HG02938 (cell line): ENCODE results near the gene TMED9.

Experiments
- ATAC-seq: cut with Tn5 transposase; IDR thresholded peaks from one replicate; pipeline ENCODE4 v1.9.1; 2021; ENCODE audit warnings: mild to moderate bottlenecking, moderate library complexity; ENCODE audit not compliant: unreplicated experiment

Gene TMED9

DNA sequence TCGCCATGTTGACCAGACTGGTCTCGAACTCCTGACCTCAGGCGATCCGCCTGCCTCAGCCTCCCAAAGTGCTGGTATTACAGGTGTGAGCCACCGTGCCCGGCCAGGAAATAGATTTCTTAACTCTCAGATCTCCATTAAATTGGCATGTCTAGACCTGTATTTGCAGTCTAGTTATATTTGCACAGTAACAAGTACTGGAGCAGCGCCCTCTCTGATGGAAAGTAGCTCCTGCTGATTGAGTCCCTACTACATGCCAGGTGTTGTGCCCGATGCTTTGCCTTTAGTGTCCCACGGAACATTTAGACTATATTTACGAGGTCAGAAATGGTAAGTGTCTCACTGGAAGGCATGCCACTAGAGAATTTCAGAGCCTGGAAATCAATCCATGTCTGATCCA, 15.8 kb upstream of the TMED9 start:
- no peak for ATAC-seq

DNA sequence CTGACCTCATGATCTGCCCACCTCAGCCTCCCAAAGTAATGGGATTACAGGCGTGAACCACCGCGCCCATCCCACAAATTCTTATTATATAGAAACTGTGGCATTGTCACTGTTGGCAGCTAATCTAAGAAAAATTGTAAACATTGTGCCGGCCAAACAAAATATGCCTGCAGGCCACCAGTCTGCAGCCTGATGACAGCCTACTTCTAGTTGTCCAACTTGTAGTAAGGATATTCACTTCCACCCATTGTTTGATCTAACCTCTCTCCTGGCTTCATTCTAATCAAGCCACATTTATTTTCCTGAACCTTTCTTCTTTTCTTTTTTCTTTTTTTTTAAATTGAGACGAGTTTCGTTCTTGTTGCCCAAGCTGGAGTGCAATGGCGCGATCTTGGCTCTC, 13.7 kb upstream of the TMED9 start:
- ATAC-seq, result no peak

DNA sequence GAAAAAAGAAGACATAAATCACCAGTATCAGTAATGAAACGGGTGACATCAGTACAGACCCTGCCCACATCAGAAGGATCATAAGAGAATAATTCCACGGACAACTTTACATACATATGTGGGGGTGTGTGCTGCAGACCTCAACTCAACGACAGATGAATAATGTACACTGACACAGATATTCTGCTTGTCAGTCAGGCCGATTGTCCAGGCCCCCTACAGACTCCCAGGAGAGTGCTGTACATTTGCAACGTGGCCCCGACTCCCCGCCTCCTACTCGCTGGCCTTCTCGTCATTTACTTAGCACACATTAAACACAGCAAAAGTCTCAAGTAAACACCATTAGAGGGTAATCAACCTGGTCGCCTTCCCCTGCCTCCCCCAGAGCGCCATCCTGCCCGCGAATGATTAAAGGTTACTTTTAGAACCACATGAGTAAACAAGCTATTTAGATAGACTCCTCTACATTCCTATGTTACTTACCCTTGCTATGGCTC, 3.5 kb upstream of the TMED9 start:
- no peak for ATAC-seq

- no peak for ATAC-seq
Measured at GRCh38 chr5:177590406-177590805, 1.6 kb upstream of the TMED9 start.

GRCh38 chr5:177591690-177592009, 353 bp upstream of the TMED9 start:
- no peak for ATAC-seq

- ATAC-seq, result no peak
Measured at GRCh38 chr5:177592905-177593304, 902 bp downstream of the TMED9 start.

- ATAC-seq, result no peak
Measured at GRCh38 chr5:177593511-177593910, 1.5 kb downstream of the TMED9 start.

DNA sequence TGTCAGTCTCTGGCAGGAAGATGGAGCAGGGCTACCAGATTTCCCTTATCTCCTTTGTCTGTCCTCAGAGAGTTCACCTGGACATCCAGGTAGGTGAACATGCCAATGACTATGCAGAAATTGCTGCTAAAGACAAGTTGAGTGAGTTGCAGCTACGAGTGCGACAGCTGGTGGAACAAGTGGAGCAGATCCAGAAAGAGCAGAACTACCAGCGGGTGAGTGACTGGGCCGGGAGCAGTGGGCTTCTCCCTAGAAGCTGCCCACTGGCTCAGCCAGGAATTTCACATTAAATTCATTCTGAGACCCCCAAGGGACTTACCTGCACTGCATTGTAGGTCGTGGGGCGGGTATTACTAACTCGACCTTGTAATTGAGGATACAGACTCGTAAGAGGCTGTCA, 2.1 kb downstream of the TMED9 start:
- ATAC-seq, result no peak

GRCh38 chr5:177595026-177595585, 3.1 kb downstream of the TMED9 start:
- ATAC-seq, result no peak

- ATAC-seq, result no peak
Measured at GRCh38 chr5:177595991-177596774, 4.2 kb downstream of the TMED9 start.

DNA sequence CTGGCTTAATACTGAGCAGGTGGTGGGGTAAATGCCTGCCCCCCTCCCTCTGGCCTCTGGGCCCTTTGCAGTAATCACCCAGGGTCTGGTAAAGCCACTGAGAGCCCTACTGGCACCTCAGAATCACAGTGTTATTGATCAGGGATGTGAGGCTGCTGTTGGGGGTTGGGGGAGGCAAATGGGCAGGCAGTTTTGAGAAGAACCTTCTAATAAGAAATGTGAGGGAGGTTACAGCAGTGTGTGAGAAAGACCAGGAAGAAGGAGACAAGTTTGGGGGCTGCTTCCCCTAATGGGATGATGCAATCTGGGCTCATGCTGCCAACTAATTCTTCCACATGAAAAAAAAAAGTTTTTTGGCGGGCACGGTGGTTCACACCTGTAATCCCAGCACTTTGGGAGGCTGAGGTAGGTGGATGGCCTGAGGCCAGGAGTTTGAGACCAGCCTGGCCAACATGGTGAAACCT, 4.8 kb downstream of the TMED9 start:
- ATAC-seq, result no peak

- ATAC-seq, result no peak
Measured at GRCh38 chr5:177598477-177598876, 6.5 kb downstream of the TMED9 start.

GRCh38 chr5:177599731-177600507, 7.9 kb downstream of the TMED9 start, which contains the start of gene B4GALT7:
B4GALT7 (plus strand) TSS chr5:177600132; CDS start chr5:177600211, 79 bp downstream.
- ATAC-seq, result peak; percentile 79

DNA sequence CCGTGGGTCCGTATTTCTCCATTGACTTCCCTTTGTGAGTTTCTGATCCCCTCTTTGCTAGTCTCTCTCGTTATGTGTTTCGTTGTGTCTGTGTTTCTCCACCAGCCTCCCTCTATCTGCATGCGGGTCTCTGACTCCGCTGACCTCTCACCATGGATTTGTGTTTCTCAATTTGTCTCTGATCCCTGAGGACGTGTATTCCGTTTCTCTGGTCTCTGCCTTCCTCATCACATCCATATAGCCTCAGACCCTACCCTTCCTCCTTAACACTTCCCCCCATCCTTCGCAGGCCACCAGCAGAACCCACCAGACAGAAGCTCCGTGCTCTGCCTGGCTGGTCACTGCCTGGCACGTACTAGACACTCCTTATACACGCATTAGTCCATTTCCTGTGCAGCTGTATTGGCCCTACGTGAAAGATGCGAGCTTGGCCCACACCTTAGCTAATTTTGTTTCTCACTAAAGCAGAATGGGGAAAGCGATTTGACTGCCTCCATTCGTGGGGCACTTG, 8.6 kb downstream of the TMED9 start:
- ATAC-seq, result peak; percentile 21

DNA sequence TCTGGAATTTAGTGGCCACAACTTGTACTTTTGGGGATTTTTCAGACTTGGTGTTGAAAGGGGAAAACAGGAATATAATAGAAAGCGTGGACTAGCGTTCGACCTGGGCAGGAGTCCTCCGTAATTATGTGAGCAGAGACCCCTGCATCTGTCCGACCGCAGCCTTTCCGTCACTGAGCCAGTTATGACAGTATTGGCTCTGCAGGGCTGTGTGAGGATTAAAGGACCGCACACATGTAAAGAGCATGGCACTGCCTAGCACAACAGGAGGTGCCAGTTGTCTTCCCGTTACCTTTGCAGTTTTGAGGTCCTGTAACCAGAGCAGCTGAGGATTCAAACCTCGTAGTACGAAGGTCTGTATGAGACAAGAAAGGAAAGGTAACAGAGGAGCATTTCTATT, 9.1 kb downstream of the TMED9 start:
- no peak for ATAC-seq

DNA sequence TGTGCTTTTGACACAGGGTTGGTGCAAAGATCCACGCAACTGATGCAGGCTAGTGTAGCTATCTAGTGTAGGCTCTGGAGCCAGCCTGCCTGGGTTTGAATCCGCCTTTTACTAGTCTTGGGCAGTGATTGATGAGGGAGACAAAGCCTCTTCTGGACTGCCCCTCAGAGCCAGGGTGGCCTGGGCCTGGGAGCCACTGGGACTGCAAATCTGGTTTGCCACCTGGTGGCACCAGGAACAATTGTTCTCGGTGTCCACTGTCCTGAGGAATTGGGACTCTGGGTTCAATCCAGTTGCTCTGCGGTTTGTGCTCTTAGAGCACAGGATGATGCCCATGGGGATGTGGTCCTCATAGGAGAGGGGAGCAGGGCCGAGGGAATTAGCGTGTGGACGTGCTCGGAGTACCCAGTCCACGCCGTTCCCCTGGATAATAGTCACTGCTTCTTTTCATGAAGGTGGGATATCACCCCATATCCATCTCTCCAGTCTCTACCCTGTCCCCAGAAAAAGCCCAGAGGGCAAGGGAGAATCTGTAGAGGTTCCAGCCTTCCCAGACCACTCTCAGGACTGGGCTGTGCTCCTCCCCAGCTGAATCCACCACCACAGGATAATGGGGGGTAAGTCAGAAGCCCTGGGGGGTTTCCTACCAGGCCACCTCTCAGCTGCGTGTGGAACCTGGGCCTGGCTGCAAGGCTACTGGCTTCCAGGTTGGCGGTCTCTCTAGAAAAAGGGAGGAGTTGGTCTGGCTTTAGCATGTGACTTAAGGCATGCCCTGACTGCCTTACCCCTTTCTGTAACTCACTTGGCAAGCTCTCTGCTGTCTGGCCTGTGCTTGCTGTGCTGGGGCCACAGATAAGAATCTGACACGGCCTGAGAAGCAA, 9.8 kb downstream of the TMED9 start:
- no peak for ATAC-seq

DNA sequence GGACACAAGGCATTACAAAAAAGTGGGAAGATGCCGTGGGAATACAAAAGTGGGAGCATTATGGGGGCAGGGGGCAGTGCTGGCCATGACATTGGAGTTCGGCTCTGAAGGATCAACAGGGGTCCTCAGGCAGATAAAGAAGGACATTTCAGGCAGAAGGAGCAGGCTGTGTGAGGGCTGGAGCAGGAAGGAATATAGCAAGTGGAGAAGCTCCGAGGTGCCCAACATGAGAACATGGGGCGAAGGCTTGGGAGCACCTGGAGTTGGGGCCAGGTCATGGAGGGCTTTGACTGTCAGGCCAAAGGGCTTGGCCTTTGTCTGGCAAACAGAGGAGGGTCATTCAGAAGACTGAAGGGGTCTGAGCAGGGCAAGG, 10.4 kb downstream of the TMED9 start:
- no peak for ATAC-seq

GRCh38 chr5:177603631-177604030, 11.6 kb downstream of the TMED9 start:
- no peak for ATAC-seq

DNA sequence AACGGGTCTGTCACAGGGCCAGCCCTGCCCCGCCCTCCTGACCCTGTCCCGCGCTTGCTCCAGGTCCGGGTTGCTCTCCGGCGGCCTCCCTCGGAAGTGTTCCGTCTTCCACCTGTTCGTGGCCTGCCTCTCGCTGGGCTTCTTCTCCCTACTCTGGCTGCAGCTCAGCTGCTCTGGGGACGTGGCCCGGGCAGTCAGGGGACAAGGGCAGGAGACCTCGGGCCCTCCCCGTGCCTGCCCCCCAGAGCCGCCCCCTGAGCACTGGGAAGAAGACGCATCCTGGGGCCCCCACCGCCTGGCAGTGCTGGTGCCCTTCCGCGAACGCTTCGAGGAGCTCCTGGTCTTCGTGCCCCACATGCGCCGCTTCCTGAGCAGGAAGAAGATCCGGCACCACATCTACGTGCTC, 12.1 kb downstream of the TMED9 start:
- no peak for ATAC-seq

DNA sequence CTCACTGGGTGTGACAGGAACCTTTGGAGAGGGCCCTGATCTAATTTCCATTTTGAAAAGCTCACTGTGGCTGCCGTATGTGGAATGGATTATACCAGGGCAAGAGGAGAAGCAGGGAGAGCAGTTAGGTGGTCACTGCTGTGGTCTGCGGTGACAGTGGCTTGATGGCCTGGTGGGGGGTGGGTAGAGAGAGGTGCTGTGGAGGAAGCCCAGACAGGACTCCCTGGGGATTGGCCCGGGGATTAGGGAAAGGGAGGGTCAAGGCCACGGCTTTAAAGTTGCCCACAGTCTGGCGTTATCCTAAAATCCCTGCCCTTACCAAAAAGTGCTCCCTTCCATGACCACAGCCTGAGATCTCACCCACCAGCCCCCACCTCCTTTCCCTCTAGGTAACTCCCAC, 12.7 kb downstream of the TMED9 start:
- no peak for ATAC-seq

DNA sequence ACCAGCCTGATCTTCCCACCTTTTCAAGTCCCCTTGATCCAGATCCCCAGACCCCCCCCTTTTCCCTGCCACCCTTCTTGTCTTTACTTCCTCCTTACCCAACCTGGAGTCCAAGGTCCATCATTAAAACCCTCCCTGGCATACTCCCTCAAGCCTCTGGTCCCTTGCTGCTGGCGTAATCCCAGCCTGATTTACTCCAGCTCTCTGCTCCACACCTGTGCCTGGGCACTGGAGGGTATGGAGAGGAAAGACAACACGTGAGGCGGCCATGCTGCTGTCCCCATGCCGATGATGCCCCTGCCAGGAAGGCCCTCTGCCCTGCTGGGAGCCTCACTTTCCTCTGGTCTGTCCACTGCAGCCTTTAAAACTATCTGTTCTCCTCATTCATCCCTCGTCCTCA, 13.1 kb downstream of the TMED9 start:
- no peak for ATAC-seq
